ENCODE measurements around the gene SH3RF1. TPM values are rescaled to one million over a fixed set of nuclear protein-coding genes. Genes with fewer than 3 reads are reported as not detected.

The SH3RF1 gene
- total and polyA plus RNA-seq, 2 experiments from 2014 or later, result 7.8 to 12.4 TPM

GRCh38 chr4:169090484-169091215 is 180.1 kb downstream of the SH3RF1 start (continued):
- no peak for TF ChIP-seq REST (IDR thresholded peaks at IDR 0.05; ENCODE audit: unreplicated experiment)
- no peak for TF ChIP-seq EZH2 (IDR thresholded peaks at IDR 0.05; ENCODE audit: low read depth, unreplicated experiment)
- TF ChIP-seq EZH2phosphoT487 (IDR thresholded peaks at IDR 0.05; ENCODE audit: unreplicated experiment), result no peak
- TF ChIP-seq ETS1 (IDR thresholded peaks at IDR 0.05), result no peak

GRCh38 chr4:169089004-169089403 is 181.8 kb downstream of the SH3RF1 start:
- no peak overlapping the region for H2AFZ ChIP-seq
- H3F3A ChIP-seq (replicated peaks; ENCODE audit: low read depth), result no peaks in the 10 kb centered on the region
- H3K27me3 Mint-ChIP-seq (ENCODE audit: insufficient read depth, low read depth, poor library complexity), result no peaks in the 10 kb centered on the region
- no peaks in the 10 kb centered on the region; the same call in 1 of the 2 replicates for H3K9me2 ChIP-seq (ENCODE audit: insufficient read depth)
- H4K20me1 ChIP-seq (replicated peaks; ENCODE audit: insufficient read depth), result no peaks in the 10 kb centered on the region
- no peaks in the 10 kb centered on the region for H3K4me1 ChIP-seq (ENCODE audit: insufficient read depth)
- no peaks in the 10 kb centered on the region; the same call in 2 of the 3 replicates for H3K4me1 Mint-ChIP-seq
- H3K27me3 ChIP-seq (ENCODE audit: insufficient read depth), result no peaks in the 10 kb centered on the region
- peaks cover 38% of the 10 kb centered on the region for H3K36me3 Mint-ChIP-seq (ENCODE audit: low read depth)
- no peak for ATAC-seq
- H3K36me3 ChIP-seq (ENCODE audit: insufficient read depth), result peaks cover 13% of the 10 kb centered on the region; the same call in 1 of the 2 replicates
- peaks cover 28% of the 10 kb centered on the region for H3K9me3 Mint-ChIP-seq
- H3K4me3 Mint-ChIP-seq, result no peak overlapping the region
- no peaks in the 10 kb centered on the region for H3K79me2 ChIP-seq (replicated peaks; ENCODE audit: insufficient read depth)
- no peak overlapping the region for H3K27ac Mint-ChIP-seq
- H3K4me3 ChIP-seq, result no peak overlapping the region
- H3K4me2 ChIP-seq, result no peak overlapping the region
- no peak overlapping the region for H3K27ac ChIP-seq (ENCODE audit: low read depth)
- DNase-seq (ENCODE audit: low spot score), result no peak
- TF ChIP-seq POLR2AphosphoS5 (IDR thresholded peaks at IDR 0.05; ENCODE audit: low read depth), result no peak
- TF ChIP-seq EZH2 (IDR thresholded peaks at IDR 0.05; ENCODE audit: low read depth, unreplicated experiment), result no peak
- TF ChIP-seq CTCF (conservative IDR thresholded peaks at IDR 0.05; ENCODE audit: low read depth in 2 of 2), result no peak
- no peak for TF ChIP-seq EZH2phosphoT487 (IDR thresholded peaks at IDR 0.05; ENCODE audit: unreplicated experiment)
- TF ChIP-seq REST (IDR thresholded peaks at IDR 0.05; ENCODE audit: unreplicated experiment), result no peak

Data from GM23338 (cell line).